GM12878 (cell line): ENCODE data around the gene FFAR1.

ENCODE experiments used
- BHLHE40 ChIP-seq, 2 experiments: fragments of 450-650 bp in 1 of 2; IDR thresholded peaks; 2 replicates each; pipeline ENCODE4 v1.6.1; 2011 to 2017; ENCODE audit warnings: low read depth in 2 of 2, borderline replicate concordance in 1 of 2, improper control_type of control experiment in 1 of 2, low read length in 1 of 2, mild to moderate bottlenecking in 1 of 2
- JUND ChIP-seq: IDR thresholded peaks from 2 replicates; pipeline ENCODE4 v1.6.1; 2012; ENCODE audit warnings: low read depth, mild to moderate bottlenecking, low read length, improper control_type of control experiment, moderate library complexity
- KAT2A ChIP-seq: conservative IDR thresholded peaks from 2 replicates; pipeline ENCODE4 v1.6.1; 2011; ENCODE audit warnings: low read depth, low read length; ENCODE audit not compliant: control insufficient read depth
- PML ChIP-seq: IDR thresholded peaks from 2 replicates; pipeline ENCODE4 v1.6.1; 2012; ENCODE audit warnings: low read length, inconsistent platforms
- POLR2A ChIP-seq: IDR thresholded peaks from 2 replicates; pipeline ENCODE4 v1.6.1; 2011; ENCODE audit warnings: low read depth, mild to moderate bottlenecking, low read length
- SREBF2 ChIP-seq: IDR thresholded peaks from 2 replicates; pipeline ENCODE4 v1.6.1; 2012; ENCODE audit warnings: mild to moderate bottlenecking, low read length
- TBL1XR1 ChIP-seq: IDR thresholded peaks from 2 replicates; pipeline ENCODE4 v1.6.1; 2012; ENCODE audit warnings: low read depth, low read length, improper control_type of control experiment
- TCF12 ChIP-seq: IDR thresholded peaks from 2 replicates; pipeline ENCODE4 v1.6.1; 2011; ENCODE audit warnings: low read depth, mild to moderate bottlenecking, low read length
- YBX1 ChIP-seq: fragments of 450-650 bp; IDR thresholded peaks from 2 replicates; pipeline ENCODE4 v1.6.1; 2016; ENCODE audit warnings: antibody characterized with exemption
- ZNF274 ChIP-seq: IDR thresholded peaks from one replicate; pipeline ENCODE4 v1.8.0; 2011; ENCODE audit not compliant: insufficient read length, insufficient read depth
- TF ChIP-seq, protein P1 (sequence below): IDR thresholded peaks from 2 replicates; pipeline ENCODE4 v1.6.1; 2012; ENCODE audit warnings: low read depth, low read length, improper control_type of control experiment
- TF ChIP-seq, protein P2 (sequence below): IDR thresholded peaks from 2 replicates; pipeline ENCODE4 v1.6.1; 2012; ENCODE audit warnings: low read depth, low read length, improper control_type of control experiment
- TF ChIP-seq, protein P3 (sequence below), 3 experiments: IDR thresholded peaks in 2 of 3; conservative IDR thresholded peaks in 1 of 3; 2 replicates each; pipeline ENCODE4 v1.5.1; 2011; ENCODE audit warnings: low read depth in 3 of 3, low read length in 3 of 3, mild to moderate bottlenecking in 3 of 3, control low read depth in 2 of 3, moderate library complexity in 2 of 3, inconsistent platforms in 1 of 3, mixed read lengths in 1 of 3; ENCODE audit not compliant: control insufficient read depth in 2 of 3, insufficient read depth in 1 of 3; ENCODE audit errors: extremely low read depth in 1 of 3
- TF ChIP-seq, protein P4 (sequence below): IDR thresholded peaks from 2 replicates; pipeline ENCODE4 v1.6.1; 2011; ENCODE audit warnings: low read depth, mild to moderate bottlenecking, low read length, moderate library complexity, borderline replicate concordance; ENCODE audit errors: extremely low read depth

DNA sequence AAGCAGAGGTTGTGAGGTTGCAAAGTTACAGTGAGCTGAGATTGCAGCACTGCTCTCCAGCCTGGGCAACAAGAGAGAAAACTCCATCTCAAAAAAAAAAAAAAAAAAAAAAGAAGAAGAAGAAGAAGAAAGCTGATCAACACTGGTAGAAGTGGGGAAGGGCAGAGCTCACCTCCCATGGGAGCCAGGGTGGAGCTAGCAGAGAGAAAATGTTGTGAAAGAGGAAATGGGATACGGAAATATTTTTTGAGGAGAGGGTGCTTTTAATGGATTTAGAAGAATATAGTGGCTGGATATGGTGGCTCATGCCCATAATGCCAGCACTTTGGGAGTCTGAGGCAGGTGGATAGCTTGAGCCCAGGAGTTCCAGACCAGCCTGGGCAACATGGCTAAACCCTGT lies 30.0 kb downstream of the FFAR1 start:
- no peak for TF ChIP-seq YBX1
- TF ChIP-seq PML: no peak
- TF ChIP-seq, protein P1, sequence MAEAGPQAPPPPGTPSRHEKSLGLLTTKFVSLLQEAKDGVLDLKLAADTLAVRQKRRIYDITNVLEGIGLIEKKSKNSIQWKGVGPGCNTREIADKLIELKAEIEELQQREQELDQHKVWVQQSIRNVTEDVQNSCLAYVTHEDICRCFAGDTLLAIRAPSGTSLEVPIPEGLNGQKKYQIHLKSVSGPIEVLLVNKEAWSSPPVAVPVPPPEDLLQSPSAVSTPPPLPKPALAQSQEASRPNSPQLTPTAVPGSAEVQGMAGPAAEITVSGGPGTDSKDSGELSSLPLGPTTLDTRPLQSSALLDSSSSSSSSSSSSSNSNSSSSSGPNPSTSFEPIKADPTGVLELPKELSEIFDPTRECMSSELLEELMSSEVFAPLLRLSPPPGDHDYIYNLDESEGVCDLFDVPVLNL: no peak
- no peak for TF ChIP-seq POLR2A
- TF ChIP-seq, protein P2, sequence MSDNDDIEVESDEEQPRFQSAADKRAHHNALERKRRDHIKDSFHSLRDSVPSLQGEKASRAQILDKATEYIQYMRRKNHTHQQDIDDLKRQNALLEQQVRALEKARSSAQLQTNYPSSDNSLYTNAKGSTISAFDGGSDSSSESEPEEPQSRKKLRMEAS: no peak
- TF ChIP-seq JUND: no peak
- TF ChIP-seq, protein P3, sequence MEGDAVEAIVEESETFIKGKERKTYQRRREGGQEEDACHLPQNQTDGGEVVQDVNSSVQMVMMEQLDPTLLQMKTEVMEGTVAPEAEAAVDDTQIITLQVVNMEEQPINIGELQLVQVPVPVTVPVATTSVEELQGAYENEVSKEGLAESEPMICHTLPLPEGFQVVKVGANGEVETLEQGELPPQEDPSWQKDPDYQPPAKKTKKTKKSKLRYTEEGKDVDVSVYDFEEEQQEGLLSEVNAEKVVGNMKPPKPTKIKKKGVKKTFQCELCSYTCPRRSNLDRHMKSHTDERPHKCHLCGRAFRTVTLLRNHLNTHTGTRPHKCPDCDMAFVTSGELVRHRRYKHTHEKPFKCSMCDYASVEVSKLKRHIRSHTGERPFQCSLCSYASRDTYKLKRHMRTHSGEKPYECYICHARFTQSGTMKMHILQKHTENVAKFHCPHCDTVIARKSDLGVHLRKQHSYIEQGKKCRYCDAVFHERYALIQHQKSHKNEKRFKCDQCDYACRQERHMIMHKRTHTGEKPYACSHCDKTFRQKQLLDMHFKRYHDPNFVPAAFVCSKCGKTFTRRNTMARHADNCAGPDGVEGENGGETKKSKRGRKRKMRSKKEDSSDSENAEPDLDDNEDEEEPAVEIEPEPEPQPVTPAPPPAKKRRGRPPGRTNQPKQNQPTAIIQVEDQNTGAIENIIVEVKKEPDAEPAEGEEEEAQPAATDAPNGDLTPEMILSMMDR (IDR thresholded peaks at IDR 0.05 in 2 of 3, conservative IDR thresholded peaks at IDR 0.05 in 1 of 3; ENCODE audit: control insufficient read depth in 2 of 3, extremely low read depth in 1 of 3, insufficient read depth in 1 of 3, low read depth in 3 of 3, low read length in 3 of 3): no peak
- TF ChIP-seq BHLHE40 (IDR thresholded peaks at IDR 0.05; ENCODE audit: borderline replicate concordance in 1 of 2, low read depth in 2 of 2, low read length in 1 of 2): no peak
- TF ChIP-seq TCF12: no peak
- no peak for TF ChIP-seq ZNF274
- TF ChIP-seq SREBF2: no peak
- no peak for TF ChIP-seq KAT2A
- TF ChIP-seq TBL1XR1: no peak
- TF ChIP-seq, protein P4, sequence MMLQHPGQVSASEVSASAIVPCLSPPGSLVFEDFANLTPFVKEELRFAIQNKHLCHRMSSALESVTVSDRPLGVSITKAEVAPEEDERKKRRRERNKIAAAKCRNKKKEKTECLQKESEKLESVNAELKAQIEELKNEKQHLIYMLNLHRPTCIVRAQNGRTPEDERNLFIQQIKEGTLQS: no peak
